Adipocyte (in vitro differentiated cells): ENCODE measurements around the gene GABRB1.

Source experiments
- DNase-seq: peaks from one replicate; pipeline ENCODE4 v3.0.0-alpha.2; 2015; ENCODE audit warnings: low read depth
- H3K27me3 ChIP-seq: replicated peaks from 2 replicates; pipeline ENCODE4 v1.7.0; 2013; ENCODE audit warnings: mild to moderate bottlenecking, low read length, moderate library complexity; ENCODE audit not compliant: control insufficient read depth, insufficient read depth
- H3K36me3 ChIP-seq: 2 replicates; pipeline ENCODE4 v1.7.0; 2013; ENCODE audit warnings: low read length, mild to moderate bottlenecking, moderate library complexity; ENCODE audit not compliant: control insufficient read depth, insufficient read depth, severe bottlenecking
- H3K4me1 ChIP-seq: 2 replicates; pipeline ENCODE4 v1.7.0; 2013; ENCODE audit warnings: mild to moderate bottlenecking, low read length, moderate library complexity; ENCODE audit not compliant: control insufficient read depth, insufficient read depth
- H3K4me3 ChIP-seq: 2 replicates; pipeline ENCODE4 v1.7.0; 2013; ENCODE audit warnings: mild to moderate bottlenecking, low read length, moderate library complexity
- H3K9ac ChIP-seq: 2 replicates; pipeline ENCODE4 v1.7.0; 2013; ENCODE audit warnings: mild to moderate bottlenecking, low read length, moderate library complexity
- H3K9me3 ChIP-seq: 2 replicates; pipeline ENCODE4 v1.7.0; 2013; ENCODE audit warnings: mild to moderate bottlenecking, low read length, moderate library complexity; ENCODE audit not compliant: control insufficient read depth

The GABRB1 gene

GRCh38 chr4:47074816-47075215 lies 43.4 kb downstream of the GABRB1 start:
- peaks cover 23% of the 10 kb centered on the region for H3K4me1 ChIP-seq
- H3K36me3 ChIP-seq: no peaks in the 10 kb centered on the region
- no peak for DNase-seq
- H3K27me3 ChIP-seq: no peaks in the 10 kb centered on the region
- no peaks in the 10 kb centered on the region for H3K9me3 ChIP-seq
- no peak overlapping the region for H3K9ac ChIP-seq
- H3K4me3 ChIP-seq: no peak overlapping the region

- no peak overlapping the region for H3K4me3 ChIP-seq
Measured at GRCh38 chr4:47075262-47075661, 43.9 kb downstream of the GABRB1 start.

GRCh38 chr4:47075919-47076318 lies 44.6 kb downstream of the GABRB1 start:
- no peaks in the 10 kb centered on the region for H3K36me3 ChIP-seq
- no peaks in the 10 kb centered on the region for H3K27me3 ChIP-seq
- peaks cover 23% of the 10 kb centered on the region for H3K4me1 ChIP-seq
- DNase-seq: no peak
- H3K9ac ChIP-seq: no peak overlapping the region
- H3K4me3 ChIP-seq: no peak overlapping the region
- H3K9me3 ChIP-seq: no peaks in the 10 kb centered on the region

More at GRCh38 chr4:47075262-47075661, 43.9 kb downstream of the GABRB1 start:
- Histone ChIP-seq H3K36me3 (no peaks in the 10 kb centered on the region), H3K9me3 (no peaks in the 10 kb centered on the region), H3K9ac (no peak overlapping the region), H3K27me3 (no peaks in the 10 kb centered on the region), H3K4me1 (peaks cover 23% of the 10 kb centered on the region)
- DNase-seq: peak; percentile 53

- H3K27me3 ChIP-seq: peaks cover 11% of the 10 kb centered on the region
Measured at GRCh38 chr4:47084111-47084510, 52.7 kb downstream of the GABRB1 start.

GRCh38 chr4:47084795-47085194 lies 53.4 kb downstream of the GABRB1 start:
- H3K9ac ChIP-seq: no peak overlapping the region
- no peaks in the 10 kb centered on the region for H3K4me1 ChIP-seq
- no peaks in the 10 kb centered on the region for H3K36me3 ChIP-seq
- no peak for DNase-seq
- peaks cover 11% of the 10 kb centered on the region for H3K27me3 ChIP-seq
- no peak overlapping the region for H3K4me3 ChIP-seq
- H3K9me3 ChIP-seq: no peaks in the 10 kb centered on the region

More at GRCh38 chr4:47084111-47084510, 52.7 kb downstream of the GABRB1 start:
- no peaks in the 10 kb centered on the region for H3K36me3 ChIP-seq
- no peaks in the 10 kb centered on the region for H3K4me1 ChIP-seq
- no peak for DNase-seq
- H3K9me3 ChIP-seq: no peaks in the 10 kb centered on the region
- H3K9ac ChIP-seq: no peak overlapping the region
- H3K4me3 ChIP-seq: no peak overlapping the region

GRCh38 chr4:47088298-47088697 lies 56.9 kb downstream of the GABRB1 start:
- no peaks in the 10 kb centered on the region for H3K9me3 ChIP-seq
- peaks cover 7% of the 10 kb centered on the region for H3K27me3 ChIP-seq
- no peak overlapping the region for H3K9ac ChIP-seq
- H3K36me3 ChIP-seq: no peaks in the 10 kb centered on the region
- H3K4me1 ChIP-seq: no peaks in the 10 kb centered on the region
- H3K4me3 ChIP-seq: no peak overlapping the region
- DNase-seq: no peak

GRCh38 chr4:47095884-47096283 lies 64.5 kb downstream of the GABRB1 start:
- no peak for DNase-seq
- Histone ChIP-seq H3K4me3 (no peak overlapping the region), H3K27me3 (peaks cover 13% of the 10 kb centered on the region), H3K4me1 (no peaks in the 10 kb centered on the region), H3K9ac (no peak overlapping the region), H3K36me3 (no peaks in the 10 kb centered on the region), H3K9me3 (no peaks in the 10 kb centered on the region)

- H3K4me1 ChIP-seq: no peaks in the 10 kb centered on the region
- no peaks in the 10 kb centered on the region for H3K9me3 ChIP-seq
- no peaks in the 10 kb centered on the region for H3K36me3 ChIP-seq
- H3K4me3 ChIP-seq: no peak overlapping the region
- no peak for DNase-seq
- peaks cover 10% of the 10 kb centered on the region for H3K27me3 ChIP-seq
- no peak overlapping the region for H3K9ac ChIP-seq
Measured at GRCh38 chr4:47101453-47101852, 70.1 kb downstream of the GABRB1 start.

- Histone ChIP-seq H3K27me3 (no peaks in the 10 kb centered on the region), H3K4me1 (no peaks in the 10 kb centered on the region), H3K9ac (no peak overlapping the region), H3K4me3 (no peak overlapping the region), H3K36me3 (no peaks in the 10 kb centered on the region), H3K9me3 (no peaks in the 10 kb centered on the region)
- no peak for DNase-seq
Measured at GRCh38 chr4:47104986-47105385, 73.6 kb downstream of the GABRB1 start.

GRCh38 chr4:47106561-47106960 lies 75.2 kb downstream of the GABRB1 start:
- no peaks in the 10 kb centered on the region for H3K9me3 ChIP-seq
- H3K4me1 ChIP-seq: no peaks in the 10 kb centered on the region
- H3K36me3 ChIP-seq: no peaks in the 10 kb centered on the region
- H3K9ac ChIP-seq: no peak overlapping the region
- no peaks in the 10 kb centered on the region for H3K27me3 ChIP-seq
- no peak overlapping the region for H3K4me3 ChIP-seq
- no peak for DNase-seq

GRCh38 chr4:47109379-47109778 lies 78.0 kb downstream of the GABRB1 start:
- H3K4me1 ChIP-seq: no peaks in the 10 kb centered on the region
- no peaks in the 10 kb centered on the region for H3K27me3 ChIP-seq
- no peak overlapping the region for H3K9ac ChIP-seq
- no peaks in the 10 kb centered on the region for H3K36me3 ChIP-seq
- no peaks in the 10 kb centered on the region for H3K9me3 ChIP-seq
- no peak for DNase-seq
- H3K4me3 ChIP-seq: no peak overlapping the region

- no peak overlapping the region for H3K9ac ChIP-seq
- no peak overlapping the region for H3K4me3 ChIP-seq
- no peaks in the 10 kb centered on the region for H3K9me3 ChIP-seq
- no peaks in the 10 kb centered on the region for H3K36me3 ChIP-seq
- no peak for DNase-seq
- no peaks in the 10 kb centered on the region for H3K27me3 ChIP-seq
- no peaks in the 10 kb centered on the region for H3K4me1 ChIP-seq
Measured at GRCh38 chr4:47110546-47111132, 79.3 kb downstream of the GABRB1 start.
